Hepatocyte (in vitro differentiated cells): ENCODE data around the gene CLIP2.

Source experiments
- EZH2 ChIP-seq: fragments of 200-600 bp; sonication (generic); IDR thresholded peaks from 2 replicates; pipeline ENCODE4 v1.6.1; 2016; ENCODE audit warnings: antibody characterized with exemption, mild to moderate bottlenecking, borderline replicate concordance
- EZH2phosphoT487 ChIP-seq: fragments of 200-600 bp; sonication (generic); IDR thresholded peaks from one replicate; pipeline ENCODE4 v1.6.1; 2018; ENCODE audit warnings: antibody characterized with exemption, mild to moderate bottlenecking, low read depth, moderate library complexity; ENCODE audit not compliant: unreplicated experiment, severe bottlenecking
- TF ChIP-seq, protein P1 (sequence below): fragments of 200-600 bp; sonication (generic); IDR thresholded peaks from 2 replicates; pipeline ENCODE4 v1.5.1; 2016; ENCODE audit warnings: antibody characterized with exemption, mild to moderate bottlenecking; ENCODE audit not compliant: poor library complexity

DNA sequence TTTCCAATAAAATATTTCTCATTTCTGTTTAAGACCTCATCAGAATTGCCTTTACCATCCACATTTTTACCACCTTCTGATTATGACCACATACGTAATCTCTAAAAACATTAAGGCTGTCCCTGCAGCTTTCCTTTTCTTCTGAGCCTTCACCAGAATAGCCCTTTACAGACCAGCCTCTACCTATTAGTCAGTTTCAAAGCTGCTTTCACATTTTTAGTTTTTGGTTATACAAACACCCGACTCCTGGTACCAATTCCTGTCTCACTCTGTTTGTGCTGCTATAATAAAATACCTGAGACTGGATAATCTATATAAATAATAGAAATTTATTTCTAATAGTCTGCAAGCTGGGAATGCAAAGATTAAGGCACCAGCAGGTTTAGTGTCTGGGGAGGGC, 149.1 kb downstream of the CLIP2 start:
- TF ChIP-seq, protein P1, sequence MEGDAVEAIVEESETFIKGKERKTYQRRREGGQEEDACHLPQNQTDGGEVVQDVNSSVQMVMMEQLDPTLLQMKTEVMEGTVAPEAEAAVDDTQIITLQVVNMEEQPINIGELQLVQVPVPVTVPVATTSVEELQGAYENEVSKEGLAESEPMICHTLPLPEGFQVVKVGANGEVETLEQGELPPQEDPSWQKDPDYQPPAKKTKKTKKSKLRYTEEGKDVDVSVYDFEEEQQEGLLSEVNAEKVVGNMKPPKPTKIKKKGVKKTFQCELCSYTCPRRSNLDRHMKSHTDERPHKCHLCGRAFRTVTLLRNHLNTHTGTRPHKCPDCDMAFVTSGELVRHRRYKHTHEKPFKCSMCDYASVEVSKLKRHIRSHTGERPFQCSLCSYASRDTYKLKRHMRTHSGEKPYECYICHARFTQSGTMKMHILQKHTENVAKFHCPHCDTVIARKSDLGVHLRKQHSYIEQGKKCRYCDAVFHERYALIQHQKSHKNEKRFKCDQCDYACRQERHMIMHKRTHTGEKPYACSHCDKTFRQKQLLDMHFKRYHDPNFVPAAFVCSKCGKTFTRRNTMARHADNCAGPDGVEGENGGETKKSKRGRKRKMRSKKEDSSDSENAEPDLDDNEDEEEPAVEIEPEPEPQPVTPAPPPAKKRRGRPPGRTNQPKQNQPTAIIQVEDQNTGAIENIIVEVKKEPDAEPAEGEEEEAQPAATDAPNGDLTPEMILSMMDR: no peak
- TF ChIP-seq EZH2 (no peak), EZH2phosphoT487 (no peak)
